Glutamatergic neuron (in vitro differentiated cells): ENCODE results near the gene KCNMB3. TPM values are rescaled to one million over a fixed set of nuclear protein-coding genes. Genes with fewer than 3 reads are reported as not detected.

Experiments used
- DNase-seq: peaks from one replicate; pipeline ENCODE4 v3.0.0; 2022
- H3K27ac Mint-ChIP-seq: one replicate; pipeline ENCODE4 v1.8.0; 2020; ENCODE audit warnings: mild to moderate bottlenecking, mixed read lengths, inconsistent platforms; ENCODE audit not compliant: unreplicated experiment
- H3K27me3 Mint-ChIP-seq: one replicate; pipeline ENCODE4 v1.8.0; 2020; ENCODE audit warnings: mild to moderate bottlenecking, moderate library complexity, mixed read lengths, inconsistent platforms; ENCODE audit not compliant: unreplicated experiment
- H3K36me3 Mint-ChIP-seq: one replicate; pipeline ENCODE4 v1.8.0; 2020; ENCODE audit warnings: mild to moderate bottlenecking, mixed read lengths, inconsistent platforms; ENCODE audit not compliant: unreplicated experiment
- H3K4me1 Mint-ChIP-seq: one replicate; pipeline ENCODE4 v1.8.0; 2020; ENCODE audit warnings: mild to moderate bottlenecking, low read depth, mixed read lengths, inconsistent platforms; ENCODE audit not compliant: unreplicated experiment
- H3K4me3 Mint-ChIP-seq: one replicate; pipeline ENCODE4 v1.8.0; 2020; ENCODE audit warnings: mild to moderate bottlenecking, mixed read lengths, inconsistent platforms; ENCODE audit not compliant: unreplicated experiment
- H3K9me3 Mint-ChIP-seq: one replicate; pipeline ENCODE4 v1.8.0; 2020; ENCODE audit warnings: mild to moderate bottlenecking, moderate library complexity, mixed read lengths, inconsistent platforms; ENCODE audit not compliant: unreplicated experiment
- CTCF ChIP-seq: fragments of 200-600 bp; sonication (generic); IDR thresholded peaks from one replicate; pipeline ENCODE4 v1.5.0; 2021; ENCODE audit not compliant: partially characterized antibody, unreplicated experiment
- total RNA-seq: library from RNA; stranded (reverse); fragmentation: NEBNext Ultra II Directional; extraction: Animal tissue kit (Norgen Biotek cat#: 25700); gene quantifications from one replicate; pipeline ENCODE4 v1.2.1, GENCODE V29; 2021; ENCODE audit not compliant: unreplicated experiment

KCNMB3 gene
- total RNA-seq, 1 donor from 2014 or later, result 2.5 TPM

- peaks cover 7% of the 10 kb centered on the region for H3K36me3 Mint-ChIP-seq
- TF ChIP-seq CTCF, result no peak
These were observed 41.5 kb upstream of the KCNMB3 start for GRCh38 chr3:179292450-179292849.

GRCh38 chr3:179289295-179289694 lies 38.4 kb upstream of the KCNMB3 start:
- Mint-ChIP-seq H3K36me3 (peaks cover 7% of the 10 kb centered on the region), H3K9me3 (peaks cover 3% of the 10 kb centered on the region), H3K4me1 (peaks cover 7% of the 10 kb centered on the region), H3K27ac (peak overlapping the region; percentile 29), H3K4me3 (no peak overlapping the region), H3K27me3 (no peaks in the 10 kb centered on the region)
- DNase-seq, result no peak
- TF ChIP-seq CTCF, result no peak

More at GRCh38 chr3:179292450-179292849, 41.5 kb upstream of the KCNMB3 start:
- H3K27me3 Mint-ChIP-seq, result no peaks in the 10 kb centered on the region
- peak overlapping the region; percentile 72 for H3K27ac Mint-ChIP-seq
- H3K4me1 Mint-ChIP-seq, result peaks cover 12% of the 10 kb centered on the region
- no peak overlapping the region for H3K4me3 Mint-ChIP-seq
- no peak for DNase-seq
- H3K9me3 Mint-ChIP-seq, result peaks cover 3% of the 10 kb centered on the region

GRCh38 chr3:179288845-179289244 lies 37.9 kb upstream of the KCNMB3 start:
- peaks cover 7% of the 10 kb centered on the region for H3K4me1 Mint-ChIP-seq
- H3K9me3 Mint-ChIP-seq, result peaks cover 3% of the 10 kb centered on the region
- DNase-seq, result no peak
- no peak overlapping the region for H3K4me3 Mint-ChIP-seq
- no peak for TF ChIP-seq CTCF
- H3K36me3 Mint-ChIP-seq, result peaks cover 7% of the 10 kb centered on the region
- no peaks in the 10 kb centered on the region for H3K27me3 Mint-ChIP-seq
- no peak overlapping the region for H3K27ac Mint-ChIP-seq

GRCh38 chr3:179286331-179286730 lies 35.4 kb upstream of the KCNMB3 start:
- no peak for TF ChIP-seq CTCF
- Mint-ChIP-seq H3K36me3 (no peaks in the 10 kb centered on the region), H3K9me3 (no peaks in the 10 kb centered on the region), H3K27ac (no peak overlapping the region), H3K4me1 (peaks cover 4% of the 10 kb centered on the region), H3K27me3 (no peaks in the 10 kb centered on the region), H3K4me3 (no peak overlapping the region)
- DNase-seq, result no peak

GRCh38 chr3:179281825-179282224 lies 30.9 kb upstream of the KCNMB3 start:
- Mint-ChIP-seq H3K27me3 (no peaks in the 10 kb centered on the region), H3K4me3 (no peak overlapping the region), H3K9me3 (no peaks in the 10 kb centered on the region), H3K36me3 (no peaks in the 10 kb centered on the region), H3K27ac (no peak overlapping the region), H3K4me1 (no peaks in the 10 kb centered on the region)
- no peak for TF ChIP-seq CTCF
- DNase-seq, result no peak
